Smooth muscle cell (in vitro differentiated cells): ENCODE data around the gene TBL3. TPM values are rescaled to one million over a fixed set of nuclear protein-coding genes. Genes with fewer than 3 reads are reported as not detected.
A peak's percentile ranks its signal among the peaks of the same experiment; 100 is the strongest.

Experiments used
- DNase-seq: peaks from one replicate; lab custom pipeline; 2025; ENCODE audit not compliant: unreplicated experiment; lab: John Stamatoyannopoulos, UW
- H2AFZ ChIP-seq: fragments of 200-600 bp; sonication (generic); 2 replicates; pipeline ENCODE4 v1.6.0; 2016; ENCODE audit warnings: antibody characterized with exemption, low read depth, mild to moderate bottlenecking
- H3F3A ChIP-seq: fragments of 200-600 bp; sonication (generic); 2 replicates; pipeline ENCODE4 v1.6.0; 2017; ENCODE audit warnings: antibody characterized with exemption, low read depth
- H3K27ac ChIP-seq: fragments of 200-600 bp; sonication (generic); 2 replicates; pipeline ENCODE4 v1.5.1; 2016; ENCODE audit warnings: low read depth, mild to moderate bottlenecking
- H3K27me3 ChIP-seq: fragments of 200-600 bp; sonication (generic); 2 replicates; pipeline ENCODE4 v1.6.1; 2016; ENCODE audit warnings: low read depth, mild to moderate bottlenecking
- H3K36me3 ChIP-seq: fragments of 200-600 bp; sonication (generic); 2 replicates; pipeline ENCODE4 v1.5.1; 2016; ENCODE audit warnings: low read depth
- H3K4me1 ChIP-seq: fragments of 200-600 bp; sonication (generic); 2 replicates; pipeline ENCODE4 v1.5.1; 2016; ENCODE audit warnings: low read depth
- H3K4me2 ChIP-seq: fragments of 200-600 bp; sonication (generic); 2 replicates; pipeline ENCODE4 v1.6.0; 2016; ENCODE audit warnings: mild to moderate bottlenecking
- H3K4me3 ChIP-seq: fragments of 200-600 bp; sonication (generic); 2 replicates; pipeline ENCODE4 v1.5.1; 2016; ENCODE audit warnings: mild to moderate bottlenecking
- H3K79me2 ChIP-seq: fragments of 200-600 bp; sonication (generic); 2 replicates; pipeline ENCODE4 v1.6.0; 2016; ENCODE audit warnings: low read depth, mild to moderate bottlenecking
- H3K9ac ChIP-seq: fragments of 200-600 bp; sonication (generic); 2 replicates; pipeline ENCODE4 v1.6.0; 2016; ENCODE audit warnings: low read depth
- H3K9me3 ChIP-seq: fragments of 200-600 bp; sonication (generic); replicated peaks from 2 replicates; pipeline ENCODE4 v1.5.1; 2016; ENCODE audit warnings: low read depth
- H4K20me1 ChIP-seq: fragments of 200-600 bp; sonication (generic); 2 replicates; pipeline ENCODE4 v1.6.0; 2016; ENCODE audit warnings: low read depth
- CTCF ChIP-seq: fragments of 200-600 bp; sonication (generic); IDR thresholded peaks from 2 replicates; pipeline ENCODE4 v1.5.1; 2017; ENCODE audit warnings: borderline replicate concordance, mild to moderate bottlenecking, antibody characterized with exemption; ENCODE audit not compliant: insufficient read depth, poor library complexity, severe bottlenecking
- WGBS: methylation state at CpG from one replicate; pipeline ENCODE4 v1.1.7; 2016; ENCODE audit warnings: low lambda C conversion rate; 5-methylcytosine and 5-hydroxymethylcytosine counted together
- polyA plus RNA-seq: library from polyadenylated mRNA; unstranded; fragments of >200 nt; fragmentation: Nextera tagmentation; extraction: Ambion mirVana; gene quantifications from 2 replicates; pipeline ENCODE4 v1.2.1, GENCODE V29; 2016
- total RNA-seq: library from RNA; depleted of rRNA; stranded (reverse); fragments of >200 nt; gene quantifications from 2 replicates; pipeline ENCODE4 v1.2.3, GENCODE V29; 2014

The TBL3 gene
- total and polyA plus RNA-seq, 2 experiments from 2014 or later, result 28.5 to 81.7 TPM

GRCh38 chr16:1997494-1998359 is 25.9 kb downstream of the TBL3 start:
- no peaks in the 10 kb centered on the region for H3K4me1 ChIP-seq
- H3K4me2 ChIP-seq, result peak overlapping the region; percentile 5
- DNase-seq, result no peak
- H3K27ac ChIP-seq, result peak overlapping the region; percentile 45
- no peak overlapping the region for H3K4me3 ChIP-seq
- H2AFZ ChIP-seq, result no peak overlapping the region
- H3K27me3 ChIP-seq, result no peaks in the 10 kb centered on the region
- no peak for TF ChIP-seq CTCF
- no peaks in the 10 kb centered on the region for H3K9me3 ChIP-seq
- H3K36me3 ChIP-seq, result no peaks in the 10 kb centered on the region
- peaks cover 4% of the 10 kb centered on the region for H3K79me2 ChIP-seq
- H4K20me1 ChIP-seq, result peaks cover 28% of the 10 kb centered on the region
- 83% methylated on average over 26 of the region's 26 CpGs for WGBS
- H3K9ac ChIP-seq, result no peak overlapping the region
- H3F3A ChIP-seq, result peaks cover 25% of the 10 kb centered on the region

DNA sequence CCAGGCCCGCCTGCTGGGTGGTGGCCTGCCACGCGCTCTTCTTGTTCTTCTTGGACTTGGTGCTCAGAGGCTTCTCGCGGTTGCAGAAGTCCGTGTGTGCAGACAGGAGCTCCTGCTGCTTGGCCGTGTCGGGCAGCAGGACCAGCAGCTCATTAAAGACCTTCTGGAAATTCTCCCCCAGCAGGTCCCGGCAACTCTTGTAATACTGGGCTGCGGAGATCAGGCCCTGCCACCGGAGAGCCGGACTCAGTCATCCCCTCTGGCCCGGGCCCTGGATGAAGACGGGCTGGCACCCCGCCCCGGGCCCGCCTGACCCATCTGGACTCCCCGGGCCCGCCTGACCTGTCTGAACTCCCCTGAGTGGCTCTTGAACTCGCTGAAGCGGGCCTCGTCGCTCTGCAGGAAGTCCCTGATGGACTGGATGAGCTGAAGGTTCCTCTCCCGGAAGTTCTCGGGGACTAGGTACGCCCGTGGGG is 26.5 kb downstream of the TBL3 start:
- H2AFZ ChIP-seq, result no peak overlapping the region
- no peak overlapping the region for H3K9ac ChIP-seq
- no peaks in the 10 kb centered on the region for H3K36me3 ChIP-seq
- WGBS, result 94% methylated on average over 25 of the region's 27 CpGs
- H3F3A ChIP-seq, result peaks cover 25% of the 10 kb centered on the region
- no peak overlapping the region for H3K4me3 ChIP-seq
- H3K9me3 ChIP-seq, result no peaks in the 10 kb centered on the region
- peaks cover 35% of the 10 kb centered on the region for H4K20me1 ChIP-seq
- DNase-seq, result no peak
- no peaks in the 10 kb centered on the region for H3K27me3 ChIP-seq
- H3K4me1 ChIP-seq, result no peaks in the 10 kb centered on the region
- no peak overlapping the region for H3K4me2 ChIP-seq
- H3K27ac ChIP-seq, result no peak overlapping the region
- no peak for TF ChIP-seq CTCF
- H3K79me2 ChIP-seq, result peaks cover 7% of the 10 kb centered on the region

- WGBS, result 98% methylated on average over 27 of the region's 39 CpGs
- H3K4me1 ChIP-seq, result peaks cover 2% of the 10 kb centered on the region
- H3K36me3 ChIP-seq, result no peaks in the 10 kb centered on the region
- H3K9ac ChIP-seq, result no peak overlapping the region
- no peak overlapping the region for H3K4me2 ChIP-seq
- H4K20me1 ChIP-seq, result peaks cover 42% of the 10 kb centered on the region
- H2AFZ ChIP-seq, result no peak overlapping the region
- H3K9me3 ChIP-seq, result no peaks in the 10 kb centered on the region
- H3F3A ChIP-seq, result peaks cover 25% of the 10 kb centered on the region
- no peak overlapping the region for H3K4me3 ChIP-seq
- H3K79me2 ChIP-seq, result peaks cover 13% of the 10 kb centered on the region
- DNase-seq, result no peak
- H3K27ac ChIP-seq, result no peak overlapping the region
- no peaks in the 10 kb centered on the region for H3K27me3 ChIP-seq
- TF ChIP-seq CTCF, result no peak
Measured at GRCh38 chr16:1998852-1999801, 27.3 kb downstream of the TBL3 start.
